GM18861 (cell line): ENCODE results near the gene RAB9A.
"Not testable (repeated sequence)": the region's sequence is repeated elsewhere in the genome, so short reads cannot be mapped to it uniquely, and the experiment has no call there.

ENCODE experiments used
- ATAC-seq: cut with Tn5 transposase; IDR thresholded peaks from one replicate; pipeline ENCODE4 v1.9.1; 2021; ENCODE audit not compliant: unreplicated experiment

RAB9A gene

GRCh38 chrX:13699183-13699826 is 10.4 kb downstream of the RAB9A start:
- peak; percentile 48 for ATAC-seq

GRCh38 chrX:13700380-13700779 is 11.5 kb downstream of the RAB9A start:
- ATAC-seq, result no peak

GRCh38 chrX:13702111-13702789 is 13.3 kb downstream of the RAB9A start:
- no peak for ATAC-seq

GRCh38 chrX:13703135-13703534 is 14.2 kb downstream of the RAB9A start:
- no peak for ATAC-seq

GRCh38 chrX:13703589-13703988 is 14.7 kb downstream of the RAB9A start:
- no peak for ATAC-seq

GRCh38 chrX:13711141-13711540 is 22.2 kb downstream of the RAB9A start:
- ATAC-seq, result no peak

- no peak for ATAC-seq
Measured at GRCh38 chrX:13716455-13716854, 27.5 kb downstream of the RAB9A start.

- no peak for ATAC-seq
Measured at GRCh38 chrX:13716905-13717304, 28.0 kb downstream of the RAB9A start.

- ATAC-seq, result no peak
Measured at GRCh38 chrX:13717700-13718472, 29.0 kb downstream of the RAB9A start.

GRCh38 chrX:13719192-13719856 is 30.4 kb downstream of the RAB9A start:
- ATAC-seq, result no peak

- ATAC-seq, result no peak
Measured at GRCh38 chrX:13721371-13721770, 32.4 kb downstream of the RAB9A start.

- ATAC-seq, result no peak
Measured at GRCh38 chrX:13721819-13722519, 33.0 kb downstream of the RAB9A start.

GRCh38 chrX:13724878-13725277 is 36.0 kb downstream of the RAB9A start:
- ATAC-seq, result not testable (repeated sequence)

- not testable (repeated sequence) for ATAC-seq
Measured at GRCh38 chrX:13726583-13726982, 37.7 kb downstream of the RAB9A start.

- ATAC-seq, result not testable (repeated sequence)
Measured at GRCh38 chrX:13730523-13730922, 41.6 kb downstream of the RAB9A start.

GRCh38 chrX:13732246-13733067 is 43.5 kb downstream of the RAB9A start:
- no peak for ATAC-seq

GRCh38 chrX:13733506-13733905 is 44.6 kb downstream of the RAB9A start:
- no peak for ATAC-seq

GRCh38 chrX:13734278-13735172 is 45.6 kb downstream of the RAB9A start, which contains the start of the genes OFD1 and TRAPPC2:
Gene OFD1, plus strand, starts transcription at chrX:13734748. Its CDS starts 324 bp downstream, at chrX:13735072.
Gene TRAPPC2, minus strand, starts transcription at chrX:13734620. Its CDS starts 14,657 bp downstream, at chrX:13719963.
- ATAC-seq, result peak; percentile 76

GRCh38 chrX:13741695-13742094 is 52.8 kb downstream of the RAB9A start:
- no peak for ATAC-seq
